Muscle layer of colon (tissue), 2 donors: ENCODE measurements around the gene KLLN.
"Not testable (repeated sequence)": the region's sequence is repeated elsewhere in the genome, so short reads cannot be mapped to it uniquely, and the experiment has no call there.

ENCODE experiments used
- H3K27ac ChIP-seq: one replicate; pipeline ENCODE4 v1.7.0; 2013; ENCODE audit warnings: low read depth, mild to moderate bottlenecking, low read length, moderate library complexity
- H3K27me3 ChIP-seq, 2 donors: one replicate each; pipeline ENCODE4 v1.7.0; 2013; ENCODE audit warnings: low read length in 2 of 2, mild to moderate bottlenecking in 2 of 2; ENCODE audit not compliant: insufficient read depth in 2 of 2, control insufficient read depth in 1 of 2
- H3K36me3 ChIP-seq: one replicate; pipeline ENCODE4 v1.7.0; 2013; ENCODE audit warnings: mild to moderate bottlenecking, low read length; ENCODE audit not compliant: insufficient read depth
- H3K4me1 ChIP-seq: one replicate; pipeline ENCODE4 v1.7.0; 2013; ENCODE audit warnings: mild to moderate bottlenecking, low read length; ENCODE audit not compliant: insufficient read depth
- H3K4me3 ChIP-seq, 2 donors: one replicate each; pipeline ENCODE4 v1.7.0; 2013; ENCODE audit warnings: low read length in 2 of 2, low read depth in 1 of 2, mild to moderate bottlenecking in 1 of 2, moderate library complexity in 1 of 2
- H3K9ac ChIP-seq: one replicate; pipeline ENCODE4 v1.7.0; 2013; ENCODE audit warnings: low read length
- H3K9me3 ChIP-seq: one replicate; pipeline ENCODE4 v1.7.0; 2013; ENCODE audit warnings: mild to moderate bottlenecking, low read length
- donor health status: abdominal sarcoma.
- donor health status: Adenocarcinoma of cecum.

Gene KLLN

DNA sequence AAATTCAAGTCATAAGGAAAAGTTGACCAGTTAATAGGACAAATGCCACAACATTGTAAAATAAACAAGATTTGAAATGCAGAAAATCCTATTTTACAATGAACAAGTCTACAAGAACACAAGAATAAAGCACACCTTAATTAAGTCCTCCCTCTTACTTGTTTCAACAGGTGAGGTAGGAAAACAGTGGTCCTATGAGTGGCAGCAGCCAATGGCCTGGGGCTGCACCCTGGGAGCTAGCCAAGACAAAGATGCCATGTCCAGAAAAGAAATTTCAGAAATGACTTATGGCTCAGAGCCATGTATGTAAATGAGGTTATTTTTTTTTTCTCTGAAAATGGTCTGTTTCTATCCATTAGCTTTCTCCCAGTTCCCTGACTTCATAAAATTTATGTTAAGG, 14.3 kb downstream of the KLLN start:
- Histone ChIP-seq H3K9me3 (no peaks in the 10 kb centered on the region), H3K9ac (no peak overlapping the region), H3K36me3 (no peaks in the 10 kb centered on the region), H3K4me3 (no peak overlapping the region), H3K4me1 (peaks cover 5% of the 10 kb centered on the region), H3K27ac (no peak overlapping the region), H3K27me3 (no peaks in the 10 kb centered on the region)

DNA sequence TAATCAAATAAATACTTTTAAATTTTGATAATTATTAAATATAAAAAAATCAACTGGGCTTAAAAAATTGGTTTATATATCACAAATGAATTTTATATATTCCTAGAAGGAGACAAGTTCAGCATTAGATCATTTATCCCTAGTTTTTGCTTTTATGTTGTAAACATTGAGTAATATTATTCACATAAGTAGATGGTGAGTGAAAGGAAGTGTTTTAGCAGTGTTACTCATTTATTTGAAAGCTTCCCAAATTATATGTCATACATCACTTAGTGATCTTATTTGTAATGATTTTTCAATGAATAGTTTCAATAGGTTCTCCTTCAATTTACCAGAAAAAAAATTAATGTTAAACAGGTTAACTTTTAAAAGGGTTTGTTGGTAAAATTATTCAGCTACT, 15.8 kb downstream of the KLLN start:
- no peaks in the 10 kb centered on the region for H3K36me3 ChIP-seq
- H3K9ac ChIP-seq: no peak overlapping the region
- peaks cover 5% of the 10 kb centered on the region for H3K4me1 ChIP-seq
- H3K27me3 ChIP-seq: no peaks in the 10 kb centered on the region
- H3K9me3 ChIP-seq: no peaks in the 10 kb centered on the region
- no peak overlapping the region for H3K4me3 ChIP-seq
- no peak overlapping the region for H3K27ac ChIP-seq

GRCh38 chr10:87846711-87847110, 16.6 kb downstream of the KLLN start:
- H3K27ac ChIP-seq, H3K4me1 ChIP-seq, H3K36me3 ChIP-seq, H3K9me3 ChIP-seq, H3K27me3 ChIP-seq, H3K9ac ChIP-seq, H3K4me3 ChIP-seq: not testable (repeated sequence)

DNA sequence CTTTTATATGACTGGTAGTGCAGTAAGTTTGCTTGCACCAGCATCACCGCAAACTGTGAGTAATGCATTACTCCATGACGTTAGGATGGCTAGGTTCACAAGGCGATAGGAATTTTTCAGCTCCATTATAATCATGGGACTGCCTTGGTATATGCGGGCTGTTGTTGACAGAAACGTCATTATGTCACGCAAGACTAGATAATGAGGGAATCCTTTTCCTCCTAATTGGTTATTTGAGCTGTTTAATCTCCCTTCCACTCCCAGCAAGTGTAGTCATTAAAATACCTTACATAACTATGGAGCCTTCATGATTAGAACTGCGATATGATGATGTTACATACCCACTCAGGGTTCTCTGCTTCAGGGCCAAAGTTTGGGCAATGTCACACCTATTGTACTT, 17.3 kb downstream of the KLLN start:
- H3K9me3 ChIP-seq: no peaks in the 10 kb centered on the region
- H3K27ac ChIP-seq: no peak overlapping the region
- H3K27me3 ChIP-seq: no peaks in the 10 kb centered on the region
- H3K4me3 ChIP-seq: no peak overlapping the region
- no peak overlapping the region for H3K9ac ChIP-seq
- peaks cover 4% of the 10 kb centered on the region for H3K4me1 ChIP-seq
- H3K36me3 ChIP-seq: no peaks in the 10 kb centered on the region

DNA sequence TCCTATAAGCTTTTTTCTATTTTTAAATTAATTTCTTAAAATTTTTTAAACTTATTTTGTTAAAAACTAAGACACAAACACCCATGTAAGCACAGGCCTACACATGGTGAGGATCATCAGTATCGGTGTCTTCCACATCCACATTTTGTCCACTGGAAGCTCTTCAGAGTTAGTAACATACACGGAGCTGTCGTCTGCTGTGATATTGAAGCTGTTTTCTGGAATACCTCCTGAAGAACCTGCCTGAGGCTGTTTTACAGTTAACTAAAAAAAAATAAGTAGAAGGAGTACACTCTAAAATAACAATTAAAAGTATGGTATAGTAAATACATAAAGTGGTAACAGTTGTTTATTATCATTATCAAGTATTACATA, 17.7 kb downstream of the KLLN start:
- Histone ChIP-seq H3K4me1 (no peaks in the 10 kb centered on the region), H3K36me3 (no peaks in the 10 kb centered on the region), H3K27me3 (no peaks in the 10 kb centered on the region), H3K4me3 (no peak overlapping the region), H3K9me3 (no peaks in the 10 kb centered on the region), H3K9ac (no peak overlapping the region), H3K27ac (no peak overlapping the region)

GRCh38 chr10:87844837-87845623, 18.3 kb downstream of the KLLN start:
- Histone ChIP-seq H3K27ac (no peak overlapping the region), H3K4me3 (no peak overlapping the region), H3K9ac (no peak overlapping the region), H3K9me3 (no peaks in the 10 kb centered on the region), H3K36me3 (no peaks in the 10 kb centered on the region), H3K4me1 (no peaks in the 10 kb centered on the region), H3K27me3 (no peaks in the 10 kb centered on the region)

DNA sequence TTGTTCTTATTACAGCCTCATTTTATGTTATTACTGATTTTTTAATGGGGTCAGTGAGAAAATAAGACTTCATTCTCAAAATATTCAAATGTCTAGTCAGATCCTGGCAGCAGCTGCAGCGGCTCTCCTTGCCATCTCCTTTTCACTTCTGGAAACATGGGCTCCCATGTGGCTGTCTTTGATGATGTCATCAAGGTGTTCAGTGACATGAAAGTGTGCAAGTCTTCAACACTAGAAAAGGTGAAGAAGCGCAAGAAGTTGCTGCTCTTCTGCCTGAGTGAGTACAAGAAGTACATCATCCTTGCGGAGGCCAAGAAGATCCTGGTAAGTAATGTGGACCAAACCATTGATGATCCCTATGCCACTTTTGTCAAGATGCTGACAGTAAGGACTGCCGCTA, 19.6 kb downstream of the KLLN start:
- no peaks in the 10 kb centered on the region for H3K36me3 ChIP-seq
- no peak overlapping the region for H3K4me3 ChIP-seq
- H3K27ac ChIP-seq: no peak overlapping the region
- no peaks in the 10 kb centered on the region for H3K27me3 ChIP-seq
- H3K9ac ChIP-seq: no peak overlapping the region
- H3K9me3 ChIP-seq: no peaks in the 10 kb centered on the region
- no peaks in the 10 kb centered on the region for H3K4me1 ChIP-seq

DNA sequence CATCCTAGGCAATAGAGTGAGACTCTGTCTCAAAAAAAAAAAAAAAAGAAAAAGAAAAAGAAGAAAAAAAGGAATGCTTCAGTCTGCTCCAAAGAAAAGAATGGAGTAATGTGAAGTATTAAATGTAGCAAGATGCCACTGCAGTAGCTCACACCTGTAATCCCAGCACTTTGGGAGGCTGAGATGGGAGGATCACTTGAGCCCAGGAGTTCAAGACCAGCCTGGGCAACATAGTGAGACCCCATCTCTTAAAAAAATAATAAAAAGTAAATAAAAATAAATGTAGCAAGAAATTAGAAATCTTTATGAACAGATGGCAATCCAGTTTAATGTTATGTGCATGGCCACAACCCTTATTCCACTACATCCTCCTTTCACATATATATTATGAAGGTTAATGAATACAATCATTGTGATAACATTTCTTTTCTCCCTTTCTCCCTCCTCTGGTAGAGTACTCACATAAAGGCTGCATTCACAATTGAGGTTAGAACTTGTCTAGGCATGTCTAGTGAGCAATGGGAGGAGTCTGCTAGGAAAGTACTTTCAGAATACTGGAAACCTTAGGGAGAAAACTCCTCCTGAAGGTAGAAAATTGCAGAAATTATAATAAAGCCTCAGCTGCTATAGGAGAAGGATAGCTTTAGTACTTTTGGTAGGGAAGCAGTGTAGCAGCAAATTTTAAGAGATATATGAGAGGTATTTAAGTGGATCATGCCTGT, 20.4 kb downstream of the KLLN start:
- no peak overlapping the region for H3K27ac ChIP-seq
- H3K9me3 ChIP-seq: no peaks in the 10 kb centered on the region
- no peaks in the 10 kb centered on the region for H3K4me1 ChIP-seq
- H3K36me3 ChIP-seq: no peaks in the 10 kb centered on the region
- H3K9ac ChIP-seq: no peak overlapping the region
- no peak overlapping the region for H3K4me3 ChIP-seq
- H3K27me3 ChIP-seq: no peaks in the 10 kb centered on the region

DNA sequence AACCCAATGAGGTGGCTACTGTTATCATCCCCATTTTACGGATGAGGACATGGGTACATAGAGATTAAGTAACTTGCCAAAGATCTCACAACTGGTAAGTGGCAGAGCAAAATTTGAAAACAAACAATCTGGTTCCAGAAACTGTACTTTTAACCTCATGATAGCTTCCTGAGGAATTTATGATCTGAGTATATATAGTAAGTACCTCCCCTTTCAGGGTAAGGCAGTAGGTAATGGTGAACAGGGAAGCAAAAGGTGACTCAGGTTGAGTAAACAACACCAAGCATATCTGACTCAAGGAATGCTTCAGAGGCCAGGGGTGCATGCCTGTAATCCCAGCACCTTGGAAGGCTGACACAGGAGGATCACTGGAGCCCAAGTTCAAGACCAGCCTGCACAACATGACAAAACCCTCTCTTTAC, 21.1 kb downstream of the KLLN start:
- Histone ChIP-seq H3K27ac (no peak overlapping the region), H3K4me1 (no peaks in the 10 kb centered on the region), H3K9me3 (no peaks in the 10 kb centered on the region), H3K4me3 (no peak overlapping the region), H3K27me3 (no peaks in the 10 kb centered on the region), H3K36me3 (no peaks in the 10 kb centered on the region), H3K9ac (no peak overlapping the region)

DNA sequence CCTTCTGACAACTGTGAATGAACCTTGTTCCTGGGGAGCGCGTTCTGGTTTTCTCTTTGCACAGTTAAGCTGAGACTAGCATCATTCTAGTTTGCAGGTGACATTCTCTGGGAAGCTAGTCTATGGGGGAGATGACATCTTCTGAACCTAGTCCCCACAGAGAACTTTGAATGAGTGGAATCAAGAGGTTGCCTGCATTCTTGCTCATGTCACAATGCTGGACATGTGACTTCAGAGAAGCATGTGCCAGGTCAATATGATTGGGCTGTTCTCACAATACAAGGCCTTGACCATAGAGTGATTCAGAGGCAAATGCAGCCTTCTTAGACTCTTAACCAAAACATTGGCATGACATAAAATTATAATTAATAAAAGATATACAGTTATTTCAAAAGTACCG, 22.1 kb downstream of the KLLN start:
- Histone ChIP-seq H3K9me3 (no peaks in the 10 kb centered on the region), H3K27ac (no peak overlapping the region), H3K9ac (no peak overlapping the region), H3K4me3 (no peak overlapping the region), H3K27me3 (no peaks in the 10 kb centered on the region), H3K36me3 (no peaks in the 10 kb centered on the region), H3K4me1 (no peaks in the 10 kb centered on the region)

- Histone ChIP-seq H3K4me3 (no peak overlapping the region), H3K9ac (no peak overlapping the region), H3K36me3 (no peaks in the 10 kb centered on the region), H3K27me3 (no peaks in the 10 kb centered on the region), H3K27ac (no peak overlapping the region), H3K9me3 (no peaks in the 10 kb centered on the region), H3K4me1 (no peaks in the 10 kb centered on the region)
Measured at GRCh38 chr10:87838650-87839049, 24.7 kb downstream of the KLLN start.

DNA sequence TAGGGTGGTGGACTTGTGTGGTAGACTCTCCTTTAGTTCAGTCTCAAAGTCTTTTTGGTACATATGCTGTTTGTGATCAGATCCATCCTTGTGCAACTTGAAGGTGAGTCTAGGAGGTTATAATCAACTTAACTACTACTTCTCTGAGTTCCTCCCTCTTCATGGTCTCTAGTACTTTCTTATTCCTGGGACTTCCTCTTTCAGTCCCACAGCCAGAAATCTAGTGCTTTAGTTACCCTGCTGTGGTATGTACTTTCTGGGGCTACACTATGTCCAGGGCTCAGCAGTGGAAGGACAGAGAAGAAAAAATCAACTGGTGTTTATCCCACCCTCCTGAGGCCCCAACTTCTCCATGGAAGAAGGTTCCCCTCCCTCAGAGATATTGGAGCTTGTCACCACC, 25.9 kb downstream of the KLLN start:
- Histone ChIP-seq H3K36me3 (no peaks in the 10 kb centered on the region), H3K27ac (no peak overlapping the region), H3K27me3 (no peaks in the 10 kb centered on the region), H3K4me1 (no peaks in the 10 kb centered on the region), H3K4me3 (no peak overlapping the region), H3K9me3 (no peaks in the 10 kb centered on the region), H3K9ac (no peak overlapping the region)
